ENCODE results near the gene FNDC11.

The FNDC11 gene

GRCh38 chr20:63560333-63560805 lies 6.4 kb downstream of the FNDC11 start:
- Histone ChIP-seq H3K4me2 (ENCODE audit: low read length) (no peak overlapping the region), H3K27ac (ENCODE audit: low read depth, low read length) (no peak overlapping the region), H3K79me2 (ENCODE audit: control insufficient read depth, insufficient read depth, low read length) (no peaks in the 10 kb centered on the region), H3K79me1 (ENCODE audit: low read length) (no peaks in the 10 kb centered on the region), H3K23ac (ENCODE audit: low read length) (no peak overlapping the region), H2BK5ac (ENCODE audit: low read length) (no peak overlapping the region), H3K4me1 (ENCODE audit: control insufficient read depth, low read depth, low read length) (no peaks in the 10 kb centered on the region), H4K5ac (ENCODE audit: low read length) (no peak overlapping the region), H3K36me3 (ENCODE audit: control insufficient read depth, insufficient read depth, low read length) (no peaks in the 10 kb centered on the region), H3K18ac (ENCODE audit: low read length) (no peak overlapping the region), H2AK5ac (ENCODE audit: low read length) (no peak overlapping the region), H2BK120ac (ENCODE audit: low read depth, low read length) (no peak overlapping the region), H3K56ac (ENCODE audit: low read length) (no peak overlapping the region), H3K27me3 (ENCODE audit: insufficient read depth, low read length, poor library complexity) (no peaks in the 10 kb centered on the region), H2BK15ac (replicated peaks; ENCODE audit: low read depth) (no peak overlapping the region), H3K9ac (ENCODE audit: low read length) (no peak overlapping the region), H3K4ac (ENCODE audit: low read depth, low read length) (no peak overlapping the region), H3K4me3 (ENCODE audit: low read length) (no peak overlapping the region), H4K8ac (ENCODE audit: low read depth, low read length) (no peak overlapping the region)
- no peak for DNase-seq
- no CpG with 5 or more reads among the region's 16 CpGs for WGBS (ENCODE audit: extremely low coverage, insufficient coverage, low lambda C conversion rate)

GRCh38 chr20:63560856-63561609 lies 7.1 kb downstream of the FNDC11 start:
- H3K56ac ChIP-seq (ENCODE audit: low read length), result no peak overlapping the region
- DNase-seq, result no peak
- H3K36me3 ChIP-seq (ENCODE audit: control insufficient read depth, insufficient read depth, low read length), result no peaks in the 10 kb centered on the region
- no peaks in the 10 kb centered on the region for H3K79me1 ChIP-seq (ENCODE audit: low read length)
- no peak overlapping the region for H3K4ac ChIP-seq (ENCODE audit: low read depth, low read length)
- no peaks in the 10 kb centered on the region for H3K27me3 ChIP-seq (ENCODE audit: insufficient read depth, low read length, poor library complexity)
- H2BK15ac ChIP-seq (replicated peaks; ENCODE audit: low read depth), result no peak overlapping the region
- no CpG with 5 or more reads among the region's 26 CpGs for WGBS (ENCODE audit: extremely low coverage, insufficient coverage, low lambda C conversion rate)
- no peak overlapping the region for H4K5ac ChIP-seq (ENCODE audit: low read length)
- H3K4me3 ChIP-seq (ENCODE audit: low read length), result no peak overlapping the region
- H2AK5ac ChIP-seq (ENCODE audit: low read length), result no peak overlapping the region
- H2BK5ac ChIP-seq (ENCODE audit: low read length), result no peak overlapping the region
- no peak overlapping the region for H3K9ac ChIP-seq (ENCODE audit: low read length)
- H3K23ac ChIP-seq (ENCODE audit: low read length), result no peak overlapping the region
- no peak overlapping the region for H3K18ac ChIP-seq (ENCODE audit: low read length)
- no peaks in the 10 kb centered on the region for H3K79me2 ChIP-seq (ENCODE audit: control insufficient read depth, insufficient read depth, low read length)
- H3K4me1 ChIP-seq (ENCODE audit: control insufficient read depth, low read depth, low read length), result no peaks in the 10 kb centered on the region
- H4K8ac ChIP-seq (ENCODE audit: low read depth, low read length), result no peak overlapping the region
- H3K27ac ChIP-seq (ENCODE audit: low read depth, low read length), result no peak overlapping the region
- no peak overlapping the region for H2BK120ac ChIP-seq (ENCODE audit: low read depth, low read length)
- no peak overlapping the region for H3K4me2 ChIP-seq (ENCODE audit: low read length)

- no CpG with 5 or more reads among the region's 36 CpGs for WGBS (ENCODE audit: extremely low coverage, insufficient coverage, low lambda C conversion rate)
- no peaks in the 10 kb centered on the region for H3K36me3 ChIP-seq (ENCODE audit: control insufficient read depth, insufficient read depth, low read length)
- H3K27ac ChIP-seq (ENCODE audit: low read depth, low read length), result no peak overlapping the region
- no peak overlapping the region for H3K23ac ChIP-seq (ENCODE audit: low read length)
- no peaks in the 10 kb centered on the region for H3K79me1 ChIP-seq (ENCODE audit: low read length)
- no peak overlapping the region for H3K18ac ChIP-seq (ENCODE audit: low read length)
- H2BK5ac ChIP-seq (ENCODE audit: low read length), result no peak overlapping the region
- no peak overlapping the region for H4K5ac ChIP-seq (ENCODE audit: low read length)
- H3K9ac ChIP-seq (ENCODE audit: low read length), result no peak overlapping the region
- no peak overlapping the region for H2BK15ac ChIP-seq (replicated peaks; ENCODE audit: low read depth)
- no peak overlapping the region for H2BK120ac ChIP-seq (ENCODE audit: low read depth, low read length)
- H3K4me2 ChIP-seq (ENCODE audit: low read length), result no peak overlapping the region
- H3K79me2 ChIP-seq (ENCODE audit: control insufficient read depth, insufficient read depth, low read length), result no peaks in the 10 kb centered on the region
- H3K4me1 ChIP-seq (ENCODE audit: control insufficient read depth, low read depth, low read length), result no peaks in the 10 kb centered on the region
- no peak overlapping the region for H3K56ac ChIP-seq (ENCODE audit: low read length)
- H2AK5ac ChIP-seq (ENCODE audit: low read length), result no peak overlapping the region
- H3K27me3 ChIP-seq (ENCODE audit: insufficient read depth, low read length, poor library complexity), result no peaks in the 10 kb centered on the region
- H4K8ac ChIP-seq (ENCODE audit: low read depth, low read length), result no peak overlapping the region
- H3K4ac ChIP-seq (ENCODE audit: low read depth, low read length), result no peak overlapping the region
- no peak for DNase-seq
- H3K4me3 ChIP-seq (ENCODE audit: low read length), result no peak overlapping the region
Measured at GRCh38 chr20:63561624-63562396, 7.9 kb downstream of the FNDC11 start.

- Histone ChIP-seq H3K27me3 (ENCODE audit: insufficient read depth, low read length, poor library complexity) (no peaks in the 10 kb centered on the region), H2AK5ac (ENCODE audit: low read length) (no peak overlapping the region), H3K36me3 (ENCODE audit: control insufficient read depth, insufficient read depth, low read length) (no peaks in the 10 kb centered on the region), H2BK120ac (ENCODE audit: low read depth, low read length) (no peak overlapping the region), H3K27ac (ENCODE audit: low read depth, low read length) (no peak overlapping the region), H4K5ac (ENCODE audit: low read length) (no peak overlapping the region), H3K23ac (ENCODE audit: low read length) (no peak overlapping the region), H3K4ac (ENCODE audit: low read depth, low read length) (no peak overlapping the region), H3K4me3 (ENCODE audit: low read length) (no peak overlapping the region), H3K79me1 (ENCODE audit: low read length) (no peaks in the 10 kb centered on the region), H3K9ac (ENCODE audit: low read length) (no peak overlapping the region), H4K8ac (ENCODE audit: low read depth, low read length) (no peak overlapping the region), H3K4me1 (ENCODE audit: control insufficient read depth, low read depth, low read length) (no peaks in the 10 kb centered on the region), H3K4me2 (ENCODE audit: low read length) (no peak overlapping the region), H2BK15ac (replicated peaks; ENCODE audit: low read depth) (no peak overlapping the region), H3K79me2 (ENCODE audit: control insufficient read depth, insufficient read depth, low read length) (no peaks in the 10 kb centered on the region), H3K18ac (ENCODE audit: low read length) (no peak overlapping the region), H2BK5ac (ENCODE audit: low read length) (no peak overlapping the region), H3K56ac (ENCODE audit: low read length) (no peak overlapping the region)
- no CpG with 5 or more reads among the region's 54 CpGs for WGBS (ENCODE audit: extremely low coverage, insufficient coverage, low lambda C conversion rate)
- DNase-seq, result no peak
Measured at GRCh38 chr20:63562461-63563224, 8.7 kb downstream of the FNDC11 start.

GRCh38 chr20:63563225-63563935 lies 9.4 kb downstream of the FNDC11 start:
- Histone ChIP-seq H3K4me2 (ENCODE audit: low read length) (no peak overlapping the region), H2BK120ac (ENCODE audit: low read depth, low read length) (no peak overlapping the region), H3K27me3 (ENCODE audit: insufficient read depth, low read length, poor library complexity) (no peaks in the 10 kb centered on the region), H3K4me1 (ENCODE audit: control insufficient read depth, low read depth, low read length) (no peaks in the 10 kb centered on the region), H4K8ac (ENCODE audit: low read depth, low read length) (no peak overlapping the region), H3K4me3 (ENCODE audit: low read length) (no peak overlapping the region), H3K18ac (ENCODE audit: low read length) (no peak overlapping the region), H4K5ac (ENCODE audit: low read length) (no peak overlapping the region), H3K56ac (ENCODE audit: low read length) (no peak overlapping the region), H2AK5ac (ENCODE audit: low read length) (no peak overlapping the region), H2BK15ac (replicated peaks; ENCODE audit: low read depth) (no peak overlapping the region), H2BK5ac (ENCODE audit: low read length) (no peak overlapping the region), H3K27ac (ENCODE audit: low read depth, low read length) (no peak overlapping the region), H3K79me2 (ENCODE audit: control insufficient read depth, insufficient read depth, low read length) (no peaks in the 10 kb centered on the region), H3K36me3 (ENCODE audit: control insufficient read depth, insufficient read depth, low read length) (no peaks in the 10 kb centered on the region), H3K9ac (ENCODE audit: low read length) (no peak overlapping the region), H3K79me1 (ENCODE audit: low read length) (no peaks in the 10 kb centered on the region), H3K23ac (ENCODE audit: low read length) (no peak overlapping the region), H3K4ac (ENCODE audit: low read depth, low read length) (no peak overlapping the region)
- no CpG with 5 or more reads among the region's 55 CpGs for WGBS (ENCODE audit: extremely low coverage, insufficient coverage, low lambda C conversion rate)
- no peak for DNase-seq
